Gastrocnemius medialis (tissue), 4 donors: Measurements from ENCODE around the gene CNR2.

Source experiments
- POLR2A ChIP-seq, 2 donors: fragments of 450-650 bp; IDR thresholded peaks; one replicate each; pipeline ENCODE4 v1.6.1; 2017; ENCODE audit warnings: antibody characterized with exemption in 2 of 2, mild to moderate bottlenecking in 2 of 2, moderate library complexity in 2 of 2
- TF ChIP-seq, protein P1 (sequence below), 5 experiments: fragments of 450-650 bp in 3 of 5; fragments of 200-600 bp in 2 of 5; sonication (generic) in 2 of 5; IDR thresholded peaks in 4 of 5; conservative IDR thresholded peaks in 1 of 5; 1 replicate in 4 of 5; 2 replicates in 1 of 5; pipeline ENCODE4 v1.5.1; 2016 to 2019; ENCODE audit warnings: antibody characterized with exemption in 5 of 5, mild to moderate bottlenecking in 3 of 5, moderate library complexity in 3 of 5

- TF ChIP-seq, protein P1, sequence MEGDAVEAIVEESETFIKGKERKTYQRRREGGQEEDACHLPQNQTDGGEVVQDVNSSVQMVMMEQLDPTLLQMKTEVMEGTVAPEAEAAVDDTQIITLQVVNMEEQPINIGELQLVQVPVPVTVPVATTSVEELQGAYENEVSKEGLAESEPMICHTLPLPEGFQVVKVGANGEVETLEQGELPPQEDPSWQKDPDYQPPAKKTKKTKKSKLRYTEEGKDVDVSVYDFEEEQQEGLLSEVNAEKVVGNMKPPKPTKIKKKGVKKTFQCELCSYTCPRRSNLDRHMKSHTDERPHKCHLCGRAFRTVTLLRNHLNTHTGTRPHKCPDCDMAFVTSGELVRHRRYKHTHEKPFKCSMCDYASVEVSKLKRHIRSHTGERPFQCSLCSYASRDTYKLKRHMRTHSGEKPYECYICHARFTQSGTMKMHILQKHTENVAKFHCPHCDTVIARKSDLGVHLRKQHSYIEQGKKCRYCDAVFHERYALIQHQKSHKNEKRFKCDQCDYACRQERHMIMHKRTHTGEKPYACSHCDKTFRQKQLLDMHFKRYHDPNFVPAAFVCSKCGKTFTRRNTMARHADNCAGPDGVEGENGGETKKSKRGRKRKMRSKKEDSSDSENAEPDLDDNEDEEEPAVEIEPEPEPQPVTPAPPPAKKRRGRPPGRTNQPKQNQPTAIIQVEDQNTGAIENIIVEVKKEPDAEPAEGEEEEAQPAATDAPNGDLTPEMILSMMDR (IDR thresholded peaks at IDR 0.05 in 4 of 5, conservative IDR thresholded peaks at IDR 0.05 in 1 of 5), result no peak
- TF ChIP-seq POLR2A (IDR thresholded peaks at IDR 0.05), result no peak
These were observed 2.5 kb downstream of the CNR2 start for GRCh38 chr1:23910553-23911246.
